GM19035 (cell line): ENCODE data around the gene SLN.

ENCODE experiments used
- ATAC-seq: cut with Tn5 transposase; IDR thresholded peaks from one replicate; pipeline ENCODE4 v1.9.1; 2021; ENCODE audit not compliant: unreplicated experiment

SLN gene

DNA sequence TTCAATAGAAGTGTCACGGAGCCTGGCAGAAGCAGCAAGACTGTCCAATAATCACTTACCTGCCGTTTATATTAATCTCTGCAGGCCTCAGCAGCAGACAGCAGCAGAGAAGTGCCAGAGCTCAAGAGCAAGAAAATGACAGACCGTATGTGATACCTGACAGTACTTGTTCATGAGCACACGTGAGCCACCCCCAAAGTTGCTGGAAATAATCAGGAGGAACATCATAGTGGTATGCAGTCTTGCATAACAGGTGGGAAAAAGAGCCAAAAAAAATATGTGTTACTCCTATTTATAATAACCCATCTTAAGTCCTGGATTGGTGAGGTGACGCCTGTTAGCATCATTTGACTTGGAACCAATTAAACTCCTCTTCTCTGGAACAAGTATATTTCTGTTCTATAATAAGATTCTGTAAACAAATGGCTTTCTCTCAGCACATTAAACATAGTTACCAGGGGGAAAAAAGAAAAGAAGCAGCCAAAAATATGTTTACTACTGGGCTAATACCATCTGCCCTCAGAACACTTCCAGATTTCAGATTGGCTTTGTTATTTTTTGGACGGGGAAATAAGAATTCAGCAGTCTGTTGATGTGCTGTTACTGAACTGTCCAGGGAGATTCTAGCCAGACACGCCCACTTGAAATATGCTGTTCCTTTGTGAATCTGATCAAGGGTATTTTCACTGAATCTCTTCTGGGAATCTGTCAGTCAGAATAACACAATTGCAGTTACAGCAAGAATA is 7.9 kb upstream of the SLN start:
- no peak for ATAC-seq

DNA sequence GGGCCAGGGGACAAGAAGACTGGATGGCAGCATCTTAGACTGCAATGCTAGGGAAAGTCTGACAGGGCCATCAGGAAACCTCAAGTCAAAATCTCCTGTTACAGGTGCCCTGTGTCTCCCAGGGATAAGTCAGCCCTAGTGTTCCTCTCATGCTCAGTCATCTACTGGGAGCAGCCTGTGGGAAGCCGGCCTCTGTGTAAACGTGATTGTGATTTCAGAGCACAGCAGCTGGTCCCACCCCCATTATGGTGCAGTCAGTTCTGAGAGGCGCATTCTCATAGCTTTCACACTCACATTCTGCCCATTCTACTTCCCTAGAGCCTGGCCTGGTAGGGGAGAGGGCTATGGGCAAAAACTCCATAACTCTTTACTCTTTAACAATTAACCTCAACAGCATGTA is 7.2 kb upstream of the SLN start:
- no peak for ATAC-seq

DNA sequence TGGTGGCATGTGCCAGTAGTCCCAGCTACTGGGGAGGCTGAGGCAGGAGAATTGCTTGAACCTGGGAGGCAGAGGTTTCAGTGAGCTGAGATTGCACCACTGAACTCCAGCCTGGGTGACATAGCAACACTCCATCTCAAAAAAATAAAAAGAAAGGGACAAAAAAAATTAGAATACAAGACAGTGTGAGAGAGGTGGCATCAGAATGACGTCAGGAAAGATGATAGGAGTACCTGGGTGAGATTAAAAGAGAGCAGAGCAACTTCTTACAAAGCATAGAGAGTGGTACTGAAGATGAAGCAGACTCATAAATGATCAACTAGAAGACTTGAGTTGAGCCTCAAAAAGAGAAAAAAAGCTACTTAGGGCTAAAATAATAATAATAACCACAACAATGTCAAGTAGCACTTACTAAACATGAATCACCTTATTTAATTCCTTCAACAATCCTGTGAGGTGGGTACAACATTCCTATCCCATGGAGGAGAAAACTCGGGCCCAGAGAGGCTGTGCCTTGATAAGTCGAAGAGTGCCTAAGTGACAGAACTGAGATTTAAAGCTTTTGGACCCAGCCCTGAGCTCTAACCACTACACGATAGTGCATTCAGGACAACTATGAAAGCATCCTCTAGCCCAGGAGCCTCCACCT is 5.2 kb upstream of the SLN start:
- no peak for ATAC-seq

DNA sequence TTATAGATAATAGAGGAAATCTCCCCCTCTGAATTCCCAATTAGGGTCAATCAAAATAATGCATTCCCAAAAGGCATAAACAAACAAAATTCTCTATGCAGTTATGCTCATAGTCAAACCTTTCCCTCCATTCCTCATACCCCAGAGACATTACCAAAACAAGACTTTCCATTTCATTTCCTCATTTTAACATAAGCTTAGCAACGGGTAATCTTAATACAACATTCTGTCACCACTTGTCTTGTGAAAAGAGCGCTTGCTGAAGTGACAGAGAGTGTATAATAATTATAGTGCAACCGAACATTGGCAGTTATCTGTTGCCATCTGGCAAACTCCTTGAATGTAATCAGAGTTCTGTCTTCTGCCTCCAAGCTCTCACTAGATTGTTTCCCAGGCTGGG is 1.2 kb upstream of the SLN start:
- no peak for ATAC-seq

DNA sequence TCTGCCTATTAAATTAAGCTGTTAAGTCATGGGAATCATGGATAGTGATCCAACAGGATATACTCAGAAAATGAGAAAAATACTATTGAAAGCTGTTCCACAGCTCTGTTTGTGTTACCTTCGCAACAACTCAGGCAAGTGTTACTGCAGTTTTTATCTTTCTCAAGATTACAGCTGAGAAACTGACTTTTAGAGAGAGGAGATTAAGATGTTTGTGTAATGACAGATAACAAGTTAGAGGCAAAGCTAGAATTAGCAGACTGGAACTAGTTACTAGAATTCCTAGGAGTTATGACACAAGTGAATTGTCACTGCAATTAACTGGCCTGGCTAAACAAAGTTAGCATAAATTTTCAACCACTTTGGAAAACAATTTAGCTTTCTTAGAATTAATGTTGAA is 1.6 kb downstream of the SLN start:
- ATAC-seq, result no peak

DNA sequence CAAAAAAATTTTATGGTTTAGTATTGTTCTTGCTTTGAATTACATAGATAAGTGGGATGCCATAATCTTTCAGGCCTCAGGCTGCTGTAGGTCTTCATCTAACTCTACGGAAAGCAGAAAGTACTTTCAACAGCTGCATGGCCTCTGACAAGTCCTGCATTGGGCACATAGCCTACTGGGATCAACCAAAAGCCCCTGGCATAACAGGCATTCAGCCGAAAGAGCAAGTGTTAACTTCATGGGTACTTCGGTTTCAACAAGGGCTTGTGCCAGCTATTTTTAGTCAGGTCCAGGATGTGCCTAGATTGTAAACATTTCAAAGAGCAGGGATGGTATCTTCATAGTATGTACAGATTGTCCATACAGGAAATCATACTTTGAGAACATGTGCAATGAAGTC is 3.1 kb downstream of the SLN start:
- no peak for ATAC-seq

DNA sequence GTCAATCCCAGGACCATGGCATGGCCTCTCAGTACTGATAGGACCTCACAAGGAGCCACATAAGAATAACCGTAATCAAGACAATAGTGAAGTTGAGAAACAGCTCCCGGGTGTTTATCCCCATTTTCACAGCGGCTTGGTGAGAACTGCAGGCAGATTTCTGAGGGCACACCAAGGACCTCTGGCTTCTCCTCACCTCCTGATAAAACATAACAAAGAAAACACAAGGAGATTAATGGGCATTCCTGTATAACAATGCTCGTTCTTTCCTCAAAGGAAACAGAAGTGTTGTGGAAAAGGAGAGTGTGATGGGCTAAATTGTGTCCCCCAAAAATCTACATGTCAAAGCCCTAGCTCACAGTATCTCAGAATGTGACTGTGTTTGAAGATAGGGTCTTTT is 4.0 kb downstream of the SLN start:
- ATAC-seq, result no peak

DNA sequence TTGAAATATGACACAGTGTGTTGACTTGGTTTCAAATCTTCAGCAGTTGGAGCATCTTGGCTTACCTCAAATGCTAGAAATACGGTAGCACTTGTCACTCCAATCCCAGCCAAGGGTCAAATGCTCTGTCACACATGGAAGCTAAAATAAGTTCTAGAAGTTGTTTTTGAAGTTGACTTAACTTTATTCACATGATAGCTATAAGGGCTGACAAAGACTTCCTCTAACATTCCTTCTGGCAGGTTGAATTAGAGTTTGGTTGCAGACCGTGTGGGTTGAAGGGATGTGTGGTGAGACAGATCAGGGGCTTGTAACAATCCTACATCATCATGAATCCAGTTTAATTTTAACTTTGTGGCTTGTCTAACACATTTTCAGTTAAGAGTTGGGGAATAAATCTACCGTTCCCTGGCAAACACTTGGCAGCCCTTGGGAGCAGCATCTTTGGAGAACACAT is 4.6 kb downstream of the SLN start:
- ATAC-seq, result no peak

DNA sequence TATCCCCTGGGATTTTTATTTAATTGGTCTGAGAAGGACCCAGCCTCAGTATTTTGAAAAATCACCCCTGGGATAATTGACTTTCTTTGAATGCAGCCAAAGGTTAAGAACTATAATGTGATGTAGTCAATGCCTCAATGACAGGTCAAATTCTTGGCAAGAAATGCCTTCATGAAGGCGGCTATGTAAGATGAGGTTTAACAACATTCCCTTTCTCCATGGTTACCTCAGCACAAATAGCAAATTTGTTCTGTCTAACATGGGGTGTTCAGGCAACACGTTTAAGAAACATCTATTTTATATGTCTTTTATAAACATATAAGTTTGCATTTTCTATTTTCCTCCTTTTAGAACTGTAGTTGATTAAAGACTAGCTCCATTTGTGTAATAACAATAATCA is 5.3 kb downstream of the SLN start:
- no peak for ATAC-seq

DNA sequence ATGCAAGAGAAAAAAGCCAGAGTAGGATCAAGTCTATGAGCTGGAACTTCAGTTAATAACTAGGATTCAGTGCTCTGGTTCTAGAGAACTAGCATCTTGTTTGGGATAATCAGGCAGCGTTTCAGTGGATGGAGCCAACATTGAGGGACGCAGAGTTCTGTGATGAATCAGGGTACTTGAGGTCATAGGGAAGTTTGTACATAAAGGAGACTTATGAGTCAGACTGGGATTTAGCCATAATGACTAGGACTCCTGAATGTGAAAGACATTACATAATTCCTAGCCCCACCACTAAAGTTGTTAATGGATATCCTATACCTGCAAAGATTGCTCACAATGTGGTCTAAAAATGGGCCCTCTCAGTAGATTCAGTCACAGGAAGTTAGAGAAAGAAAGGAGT is 6.8 kb downstream of the SLN start:
- no peak for ATAC-seq

DNA sequence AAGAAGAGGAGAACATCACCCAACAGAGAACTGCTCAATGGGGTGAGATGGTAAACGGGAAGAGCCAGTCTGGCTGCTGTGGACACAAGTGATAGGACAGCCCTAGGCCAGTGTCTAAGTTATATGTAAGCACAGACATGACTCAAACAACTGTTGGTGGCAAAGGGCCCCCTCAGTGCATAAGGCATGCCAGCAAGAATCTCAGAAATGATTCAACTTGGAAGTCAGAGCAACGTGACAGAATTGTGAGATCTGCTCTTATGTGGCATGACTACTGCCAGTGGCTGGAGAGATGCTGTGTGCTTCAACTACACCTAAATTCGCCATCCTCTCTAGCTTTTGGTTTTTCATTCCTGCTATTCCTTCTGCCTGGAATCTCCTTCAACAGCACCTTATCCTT is 7.4 kb downstream of the SLN start:
- ATAC-seq, result no peak

DNA sequence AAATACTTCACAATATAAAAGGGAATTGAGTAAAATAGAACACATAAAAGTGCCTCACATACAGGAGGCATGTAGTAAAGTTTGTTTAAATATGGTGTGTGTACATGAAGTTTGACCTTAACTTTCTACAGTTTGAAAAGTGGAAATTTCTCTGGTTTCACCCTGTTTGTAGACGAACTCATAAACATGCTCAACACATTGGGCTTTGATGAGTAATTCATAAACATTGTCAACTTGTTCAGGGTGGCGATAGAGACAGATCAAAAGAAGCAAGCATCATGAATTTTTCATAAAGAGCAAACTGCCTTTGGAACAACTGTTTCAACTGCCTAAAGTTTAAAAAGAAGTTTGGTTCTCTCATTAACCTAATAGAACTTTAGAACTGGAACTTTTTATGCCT is 9.1 kb downstream of the SLN start:
- ATAC-seq, result no peak

DNA sequence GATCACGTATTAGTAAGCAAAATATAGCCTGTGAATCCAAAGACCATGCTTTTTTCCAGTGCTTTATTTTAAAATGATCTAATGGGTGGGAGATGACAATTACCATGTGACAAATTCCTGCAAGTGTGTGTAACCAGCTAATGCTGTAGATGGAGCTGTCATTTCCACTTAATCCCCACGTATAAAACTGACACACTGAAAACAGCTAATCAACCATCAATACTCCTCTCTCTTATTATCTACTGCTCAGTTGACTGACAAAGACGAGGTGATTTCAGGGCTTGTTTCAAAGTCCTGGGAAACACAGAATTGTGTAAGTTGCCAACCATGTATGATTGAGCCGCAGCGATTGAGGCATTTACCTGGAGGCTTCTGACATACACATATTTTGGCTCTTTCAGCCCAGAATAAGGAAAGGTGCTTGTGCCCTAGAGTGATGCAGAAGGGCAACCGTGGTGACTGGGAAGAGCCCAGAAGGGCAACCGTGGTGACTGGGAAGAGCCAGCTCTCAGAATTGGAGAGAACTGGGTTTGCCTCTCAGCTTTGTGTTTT is 9.7 kb downstream of the SLN start:
- no peak for ATAC-seq

DNA sequence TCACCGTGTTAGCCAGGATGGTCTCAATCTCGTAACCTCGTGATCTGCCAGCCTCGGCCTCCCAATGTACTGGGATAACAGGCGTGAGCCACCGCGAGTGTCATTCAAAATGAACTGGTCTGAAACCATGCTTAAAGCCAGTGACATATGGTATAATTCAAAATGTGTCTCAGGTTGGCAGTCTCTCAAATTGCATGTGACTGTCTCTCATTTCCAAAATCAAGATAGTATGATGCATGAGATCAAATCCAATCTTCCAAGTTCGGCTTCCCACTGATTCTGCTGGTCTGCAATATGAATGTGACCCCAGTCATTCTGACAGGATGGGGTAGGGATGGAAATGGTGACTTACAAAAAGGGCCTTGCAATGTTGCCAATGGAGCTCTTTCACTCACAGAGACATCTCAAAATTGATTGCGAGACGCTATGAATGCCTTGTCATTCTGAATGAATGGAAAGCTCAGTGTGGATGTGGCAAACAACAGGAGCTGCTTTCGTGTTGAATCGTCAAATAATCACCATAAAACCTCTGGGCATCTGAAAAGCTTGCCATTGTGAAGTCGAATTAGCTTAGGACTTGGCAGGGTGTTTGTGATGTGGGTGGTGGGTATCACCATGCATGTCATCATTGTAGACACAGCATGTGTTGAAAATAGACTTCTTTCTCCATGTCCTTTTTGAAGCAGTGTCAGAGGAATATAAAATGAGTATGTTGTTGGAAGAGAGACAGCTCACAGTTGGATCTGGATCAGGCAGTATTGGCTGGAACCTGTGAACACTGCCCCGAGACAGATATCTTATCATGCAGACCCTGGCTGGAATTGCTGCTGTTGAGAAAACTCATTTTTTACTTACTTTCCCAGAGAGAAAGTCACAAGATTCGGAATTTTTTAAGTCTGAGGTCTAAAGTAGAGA is 12.2 kb downstream of the SLN start:
- ATAC-seq, result no peak

DNA sequence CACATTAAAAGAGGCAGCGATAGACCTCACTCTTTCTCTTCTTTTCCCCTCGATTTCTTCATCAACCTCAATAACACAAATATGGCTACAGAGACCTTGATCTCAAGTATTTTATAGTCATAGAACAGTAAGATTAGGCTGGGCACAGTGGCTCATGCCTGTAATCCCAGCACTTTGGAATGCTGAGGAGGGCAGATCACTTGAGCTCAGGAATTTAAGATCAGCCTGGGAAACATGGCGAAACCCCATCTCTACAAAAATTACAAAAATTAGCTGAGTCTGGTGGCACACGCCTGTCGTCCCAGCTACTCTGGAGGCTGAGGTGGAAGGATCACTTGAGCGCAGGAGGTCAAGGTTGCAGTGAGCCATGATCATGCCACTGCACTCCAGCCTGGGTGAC is 14.6 kb downstream of the SLN start:
- no peak for ATAC-seq

DNA sequence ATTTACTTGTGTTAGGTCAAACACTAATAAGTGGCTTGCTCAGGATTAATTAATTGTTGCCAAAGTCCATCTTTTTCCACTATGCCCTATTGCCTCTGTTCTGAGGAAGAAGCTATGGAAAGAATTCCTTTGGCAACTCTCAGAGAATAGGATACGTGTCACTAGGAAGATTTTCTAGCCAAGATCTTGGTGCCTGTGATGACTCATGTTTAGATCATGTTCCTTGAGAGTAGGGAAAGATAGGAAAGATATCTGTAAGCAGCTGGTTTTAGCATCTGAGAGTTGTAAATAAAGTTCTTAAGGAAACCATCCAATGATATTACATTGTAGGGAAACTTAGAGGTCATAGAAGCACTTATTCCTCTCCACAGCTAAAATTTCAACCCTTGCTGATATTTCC is 15.7 kb downstream of the SLN start:
- no peak for ATAC-seq

DNA sequence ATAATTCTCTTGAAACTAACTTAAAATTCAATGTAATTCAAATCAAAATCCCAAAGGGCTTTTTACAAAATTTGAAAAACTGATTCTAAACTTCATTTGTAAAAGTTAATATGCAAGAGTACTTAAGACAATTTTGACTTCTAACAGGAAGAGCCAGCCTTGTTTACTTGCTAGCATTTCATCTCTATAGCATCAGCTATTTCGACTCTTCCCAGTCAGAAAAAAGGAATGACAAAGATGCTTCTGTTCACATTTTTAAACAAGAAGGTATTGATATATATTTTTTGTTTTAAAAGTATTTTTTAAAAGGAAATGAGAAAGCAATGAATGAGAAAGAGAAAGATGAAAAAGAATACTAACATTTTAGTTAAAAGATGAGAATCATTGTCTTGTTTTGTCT is 16.4 kb downstream of the SLN start:
- no peak for ATAC-seq

DNA sequence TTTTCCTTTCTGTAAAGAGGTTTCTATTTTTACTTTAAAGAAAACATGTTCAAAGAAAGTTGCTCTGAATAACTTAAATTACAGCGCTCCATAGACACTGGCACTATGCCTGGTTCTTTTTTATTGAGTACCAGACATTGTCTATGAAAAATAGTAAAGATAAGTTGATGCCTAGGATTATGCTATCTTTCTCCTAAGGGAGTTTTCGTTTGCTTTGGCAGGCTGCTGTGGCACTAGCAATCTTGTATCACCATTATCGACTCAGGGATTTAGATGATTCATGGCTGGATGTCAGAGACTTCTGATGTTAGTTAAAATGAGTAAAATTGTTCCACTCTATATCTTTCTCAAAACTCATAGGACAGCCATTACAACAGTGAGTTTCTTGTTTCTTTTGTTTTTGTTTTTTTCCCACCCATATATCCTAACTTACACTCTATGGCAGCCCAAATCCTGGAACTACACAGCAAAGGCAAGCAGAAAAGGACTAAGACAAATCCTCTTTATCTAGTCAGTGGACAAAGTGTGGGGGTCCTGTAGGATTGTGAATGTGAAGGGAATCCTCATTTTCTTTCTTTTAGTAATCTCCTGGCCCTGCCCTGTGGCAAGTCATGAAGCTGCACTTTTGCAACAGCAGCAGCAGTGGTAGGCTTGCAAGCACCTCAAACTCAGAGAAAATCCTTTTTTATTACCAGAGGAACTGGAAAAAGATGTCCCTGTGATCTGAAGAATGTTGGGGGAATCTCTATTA is 20.7 kb downstream of the SLN start:
- ATAC-seq, result no peak

DNA sequence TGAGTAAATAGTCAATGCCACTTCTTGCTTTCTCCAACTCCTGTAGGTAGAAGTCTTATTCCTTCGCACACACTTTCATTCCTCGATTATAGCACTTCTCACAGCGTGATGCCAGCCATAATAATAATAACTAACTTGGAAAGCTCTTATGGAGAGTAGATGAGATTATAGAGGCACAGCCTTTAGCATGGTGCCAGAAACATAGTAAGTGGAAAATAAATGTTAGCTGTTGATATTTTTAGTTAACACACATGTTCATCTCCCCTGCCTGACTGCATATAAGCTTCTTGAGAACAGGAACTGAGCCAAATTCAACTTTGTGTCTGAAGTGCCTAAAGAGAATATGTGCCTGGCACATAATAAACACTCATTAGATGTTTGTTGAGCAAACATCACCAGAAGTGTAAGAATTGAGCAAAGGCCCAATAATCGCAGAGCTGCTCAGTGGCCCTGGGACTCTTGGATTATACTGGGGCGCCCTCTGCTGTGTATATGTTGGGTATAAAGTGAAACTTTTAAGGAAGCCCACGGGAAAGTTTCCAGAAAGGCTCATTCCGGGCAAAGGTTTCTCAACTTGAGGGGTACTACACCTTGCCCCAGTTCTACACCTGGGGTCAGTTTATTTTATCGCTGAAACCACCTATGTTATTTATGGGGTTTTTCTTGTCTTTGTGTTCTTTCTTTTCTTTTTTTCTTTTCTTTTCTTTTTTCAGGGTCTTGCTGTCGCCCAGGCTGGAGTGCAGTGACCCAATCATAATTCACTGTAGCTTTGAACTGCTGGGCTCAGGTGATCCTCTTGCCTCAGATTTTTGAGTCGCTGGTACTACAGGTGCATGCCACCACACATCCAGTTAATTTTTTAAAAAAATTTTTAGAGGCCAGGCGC is 22.3 kb downstream of the SLN start:
- ATAC-seq, result peak; percentile 81
